ENCODE measurements around the gene SPTBN1.

SPTBN1 gene

GRCh38 chr2:54574860-54575247 is 118.7 kb downstream of the SPTBN1 start:
- no peaks in the 10 kb centered on the region for H3K36me3 ChIP-seq
- H3K9me3 ChIP-seq, result no peaks in the 10 kb centered on the region
- intact Hi-C loops (cut with DNase I; ENCODE audit: low total_unique reads), result no loop called here
- no peak for DNase-seq
- H3K4me3 ChIP-seq, result no peak overlapping the region
- H3K27ac ChIP-seq, result no peak overlapping the region
- no peak for TF ChIP-seq CTCF (IDR thresholded peaks at IDR 0.05)
- H3K27me3 ChIP-seq, result no peaks in the 10 kb centered on the region
- H3K4me1 ChIP-seq, result peaks cover 0 to 86% (median 74%) of the 10 kb centered on the region in 4 donors

GRCh38 chr2:54575379-54575888 is 119.3 kb downstream of the SPTBN1 start:
- Histone ChIP-seq H3K36me3 (no peaks in the 10 kb centered on the region), H3K9me3 (no peaks in the 10 kb centered on the region), H3K27me3 (no peaks in the 10 kb centered on the region), H3K27ac (no peak overlapping the region), H3K4me3 (no peak overlapping the region), H3K4me1 (peaks cover 0 to 85% (median 69%) of the 10 kb centered on the region in 4 donors)
- intact Hi-C loops (cut with DNase I; ENCODE audit: low total_unique reads), result no loop called here
- TF ChIP-seq CTCF (IDR thresholded peaks at IDR 0.05), result no peak
- no peak for DNase-seq

- Histone ChIP-seq H3K27me3 (no peaks in the 10 kb centered on the region), H3K27ac (no peak overlapping the region), H3K36me3 (no peaks in the 10 kb centered on the region), H3K9me3 (no peaks in the 10 kb centered on the region), H3K4me1 (peaks cover 0 to 69% (median 58%) of the 10 kb centered on the region in 4 donors), H3K4me3 (no peak overlapping the region)
- no peak for DNase-seq
- TF ChIP-seq CTCF (IDR thresholded peaks at IDR 0.05), result no peak
- intact Hi-C loops (cut with DNase I; ENCODE audit: low total_unique reads), result no loop called here
These were observed 120.9 kb downstream of the SPTBN1 start for GRCh38 chr2:54577035-54577434.

GRCh38 chr2:54577944-54578647 is 122.0 kb downstream of the SPTBN1 start:
- Histone ChIP-seq H3K4me1 (peaks cover 0 to 58% (median 48%) of the 10 kb centered on the region in 4 donors), H3K27ac (no peak overlapping the region), H3K27me3 (no peaks in the 10 kb centered on the region), H3K36me3 (no peaks in the 10 kb centered on the region), H3K9me3 (no peaks in the 10 kb centered on the region), H3K4me3 (no peak overlapping the region)
- DNase-seq, result no peak
- TF ChIP-seq CTCF (IDR thresholded peaks at IDR 0.05), result no peak
- intact Hi-C loops (cut with DNase I; ENCODE audit: low total_unique reads), result no loop called here

- Histone ChIP-seq H3K36me3 (no peaks in the 10 kb centered on the region), H3K27ac (no peak overlapping the region), H3K9me3 (no peaks in the 10 kb centered on the region), H3K27me3 (no peaks in the 10 kb centered on the region), H3K4me3 (no peak overlapping the region), H3K4me1 (peaks cover 0 to 53% (median 43%) of the 10 kb centered on the region in 4 donors)
- no peak for DNase-seq
- no peak for TF ChIP-seq CTCF (IDR thresholded peaks at IDR 0.05)
- intact Hi-C loops (cut with DNase I; ENCODE audit: low total_unique reads), result no loop called here
These were observed 122.5 kb downstream of the SPTBN1 start for GRCh38 chr2:54578648-54579045.

All from tibial artery (tissue), 4 donors.